ENCODE data around the gene ERBIN.

GRCh38 chr5:65928860-65929259 is 2.5 kb downstream of the ERBIN start:
- TF ChIP-seq CTCF (conservative IDR thresholded peaks at IDR 0.05 in 1 of 2, IDR thresholded peaks at IDR 0.05 in 1 of 2; ENCODE audit: low read depth in 1 of 2, low read length in 2 of 2) (no peak), EZH2 (IDR thresholded peaks at IDR 0.05; ENCODE audit: low read length, missing control alignments) (no peak)

Measured in fibroblast of lung (primary cell).